ENCODE results near the gene SART3.

DNA sequence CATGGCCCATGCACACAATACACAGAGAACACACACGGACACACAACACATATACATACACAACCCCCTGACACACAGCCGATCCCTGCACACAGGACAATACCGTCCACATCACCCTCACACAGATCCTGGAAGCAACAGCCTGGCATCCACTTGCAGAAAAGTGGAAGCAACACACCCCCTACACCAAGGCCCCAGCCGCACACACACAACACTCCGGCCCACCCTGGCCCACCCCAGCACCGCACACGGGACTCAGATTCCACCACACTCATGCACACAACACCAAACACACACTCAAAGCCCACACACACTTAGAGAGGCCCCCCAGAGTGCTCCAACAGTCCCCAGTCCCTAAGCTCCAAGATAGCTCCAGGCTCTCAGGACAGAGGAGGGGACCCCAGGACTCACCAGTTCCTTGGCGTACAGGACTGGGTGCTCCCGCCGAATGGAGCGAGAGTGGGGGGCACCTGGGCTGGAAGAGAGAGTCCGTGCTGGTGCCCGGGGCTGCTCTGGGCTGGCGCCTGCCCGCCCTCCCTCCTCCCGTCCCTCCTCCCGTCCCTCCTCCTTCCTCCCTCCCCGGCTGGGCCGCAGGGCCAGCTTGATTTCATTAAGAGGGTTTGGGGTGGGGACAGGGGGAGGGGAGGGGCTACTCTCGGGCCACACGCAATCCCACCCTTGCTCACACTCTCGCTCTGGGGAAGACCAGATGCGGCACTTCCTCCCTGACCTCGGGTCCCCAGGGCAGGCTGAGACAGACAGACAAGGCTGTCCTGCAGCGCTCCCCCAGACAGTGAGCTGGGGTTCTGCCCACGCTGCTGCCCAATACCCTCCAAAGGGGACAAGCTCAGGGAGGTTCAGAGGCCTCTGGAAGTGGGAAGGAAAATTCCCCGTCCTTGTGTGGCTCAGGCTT lies 36.8 kb upstream of the SART3 start, which contains the start of gene TMEM119:
- no peak for TF ChIP-seq EZH2 (IDR thresholded peaks at IDR 0.05; ENCODE audit: low read length)
- TF ChIP-seq, protein P1, sequence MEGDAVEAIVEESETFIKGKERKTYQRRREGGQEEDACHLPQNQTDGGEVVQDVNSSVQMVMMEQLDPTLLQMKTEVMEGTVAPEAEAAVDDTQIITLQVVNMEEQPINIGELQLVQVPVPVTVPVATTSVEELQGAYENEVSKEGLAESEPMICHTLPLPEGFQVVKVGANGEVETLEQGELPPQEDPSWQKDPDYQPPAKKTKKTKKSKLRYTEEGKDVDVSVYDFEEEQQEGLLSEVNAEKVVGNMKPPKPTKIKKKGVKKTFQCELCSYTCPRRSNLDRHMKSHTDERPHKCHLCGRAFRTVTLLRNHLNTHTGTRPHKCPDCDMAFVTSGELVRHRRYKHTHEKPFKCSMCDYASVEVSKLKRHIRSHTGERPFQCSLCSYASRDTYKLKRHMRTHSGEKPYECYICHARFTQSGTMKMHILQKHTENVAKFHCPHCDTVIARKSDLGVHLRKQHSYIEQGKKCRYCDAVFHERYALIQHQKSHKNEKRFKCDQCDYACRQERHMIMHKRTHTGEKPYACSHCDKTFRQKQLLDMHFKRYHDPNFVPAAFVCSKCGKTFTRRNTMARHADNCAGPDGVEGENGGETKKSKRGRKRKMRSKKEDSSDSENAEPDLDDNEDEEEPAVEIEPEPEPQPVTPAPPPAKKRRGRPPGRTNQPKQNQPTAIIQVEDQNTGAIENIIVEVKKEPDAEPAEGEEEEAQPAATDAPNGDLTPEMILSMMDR (optimal IDR thresholded peaks at IDR 0.05 in 1 of 3, IDR thresholded peaks at IDR 0.05 in 1 of 3, conservative IDR thresholded peaks at IDR 0.05 in 1 of 3; ENCODE audit: extremely low read depth in 1 of 3, insufficient read depth in 2 of 3, low read length in 3 of 3): no peak
